LNCaP clone FGC (cell line): Measurements from ENCODE around the gene USP2.
A peak's percentile ranks its signal among the peaks of the same experiment; 100 is the strongest.

Experiments used
- DNase-seq: peaks from one replicate; pipeline ENCODE4 v3.0.0-alpha.2; 2011; ENCODE audit warnings: low read depth
- H3K4me3 ChIP-seq: 2 replicates; pipeline ENCODE4 v1.5.1; 2011; ENCODE audit warnings: mild to moderate bottlenecking, low read depth, low read length, control low read depth
- TF ChIP-seq, protein P1 (sequence below): IDR thresholded peaks from 2 replicates; pipeline ENCODE4 v1.5.1; 2012; ENCODE audit warnings: mild to moderate bottlenecking; ENCODE audit not compliant: control insufficient read depth, insufficient read depth; ENCODE audit errors: extremely low read depth

Gene USP2

DNA sequence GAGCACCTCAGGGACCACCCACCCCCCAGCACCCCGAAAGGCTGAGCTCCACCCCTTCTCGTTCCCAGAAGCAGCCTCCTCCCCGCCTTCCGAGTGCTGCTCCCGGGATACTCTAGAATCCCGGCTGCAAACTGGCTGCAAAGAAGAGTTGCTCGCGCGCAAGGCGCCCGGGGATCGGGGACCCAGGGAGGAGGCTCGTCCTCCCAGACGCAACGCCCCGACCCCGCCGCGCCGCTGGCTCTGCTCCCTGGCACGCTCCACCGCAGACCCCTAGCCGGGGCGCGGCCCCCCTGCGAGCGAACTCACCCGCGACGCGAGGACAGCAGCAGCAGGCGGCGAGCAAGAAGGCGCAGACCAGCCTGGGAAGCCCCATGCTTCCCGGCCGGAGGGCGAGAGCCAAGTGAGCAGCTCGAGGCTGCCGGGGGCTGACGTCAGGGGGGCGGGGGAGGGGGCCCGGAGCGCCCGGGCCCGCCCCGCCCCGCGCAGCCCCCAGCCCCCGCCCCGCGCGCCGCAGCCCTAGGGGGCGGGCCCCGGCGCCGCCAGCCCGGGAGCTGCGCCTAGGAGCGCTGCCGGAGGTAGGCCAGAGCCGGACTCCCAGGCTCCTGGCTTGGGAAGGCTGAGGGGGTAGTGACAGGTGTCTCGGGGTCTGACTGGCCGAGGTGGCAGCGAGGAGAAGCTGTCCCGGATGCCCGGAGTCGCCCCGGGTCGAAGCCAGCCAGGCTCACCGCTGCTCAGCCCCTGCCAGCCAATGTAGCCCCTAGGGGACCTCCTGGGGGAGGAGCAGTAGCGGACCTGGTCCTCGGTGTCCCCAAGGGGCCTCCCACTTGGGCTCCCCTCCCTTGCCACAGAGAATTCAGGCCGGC, 64.5 kb downstream of the USP2 start, which contains the start of gene MCAM:
Gene MCAM (minus strand): TSS at position 402 of the 863 bp plus-strand sequence. CDS start 29 bp downstream, at position 373.
- DNase-seq, result no peak
- peak within 1 kb of the TSS; percentile 32 for H3K4me3 ChIP-seq
- TF ChIP-seq, protein P1, sequence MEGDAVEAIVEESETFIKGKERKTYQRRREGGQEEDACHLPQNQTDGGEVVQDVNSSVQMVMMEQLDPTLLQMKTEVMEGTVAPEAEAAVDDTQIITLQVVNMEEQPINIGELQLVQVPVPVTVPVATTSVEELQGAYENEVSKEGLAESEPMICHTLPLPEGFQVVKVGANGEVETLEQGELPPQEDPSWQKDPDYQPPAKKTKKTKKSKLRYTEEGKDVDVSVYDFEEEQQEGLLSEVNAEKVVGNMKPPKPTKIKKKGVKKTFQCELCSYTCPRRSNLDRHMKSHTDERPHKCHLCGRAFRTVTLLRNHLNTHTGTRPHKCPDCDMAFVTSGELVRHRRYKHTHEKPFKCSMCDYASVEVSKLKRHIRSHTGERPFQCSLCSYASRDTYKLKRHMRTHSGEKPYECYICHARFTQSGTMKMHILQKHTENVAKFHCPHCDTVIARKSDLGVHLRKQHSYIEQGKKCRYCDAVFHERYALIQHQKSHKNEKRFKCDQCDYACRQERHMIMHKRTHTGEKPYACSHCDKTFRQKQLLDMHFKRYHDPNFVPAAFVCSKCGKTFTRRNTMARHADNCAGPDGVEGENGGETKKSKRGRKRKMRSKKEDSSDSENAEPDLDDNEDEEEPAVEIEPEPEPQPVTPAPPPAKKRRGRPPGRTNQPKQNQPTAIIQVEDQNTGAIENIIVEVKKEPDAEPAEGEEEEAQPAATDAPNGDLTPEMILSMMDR, result no peak

DNA sequence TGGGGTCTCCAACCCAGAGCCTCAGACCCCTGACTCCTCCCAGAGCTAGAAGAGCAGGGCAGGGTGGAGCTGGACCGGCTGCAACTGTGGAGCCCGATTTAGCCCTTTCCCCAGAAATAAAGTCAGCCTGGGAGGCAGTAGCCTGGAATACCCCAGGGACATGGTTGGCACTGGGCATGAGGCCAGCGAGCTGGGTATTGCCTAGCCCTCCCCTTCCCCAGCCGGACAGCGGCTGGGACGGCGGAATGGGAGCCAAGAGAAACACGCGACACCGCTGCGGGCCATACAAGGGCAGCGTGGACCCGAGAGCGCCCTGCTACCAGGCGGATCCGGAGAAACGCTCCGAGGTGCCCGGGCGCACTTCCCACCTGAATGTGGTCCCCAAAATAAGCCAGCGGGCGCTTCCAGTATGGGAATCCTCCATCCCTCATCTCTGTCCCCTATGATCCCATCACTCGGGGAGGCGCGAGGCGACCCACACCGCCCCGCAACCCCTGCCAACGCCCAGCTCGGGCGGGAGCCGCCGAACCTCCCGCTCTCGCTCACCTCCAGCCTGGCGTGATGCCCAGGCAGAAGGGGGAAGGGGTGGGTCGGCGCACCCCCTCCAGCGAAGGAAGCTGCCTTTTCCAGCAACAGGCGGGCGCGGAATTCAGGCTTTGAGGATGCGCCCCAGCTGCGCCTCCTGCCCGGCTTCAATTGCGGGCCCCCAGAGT, 65.3 kb downstream of the USP2 start:
- TF ChIP-seq, protein P1, result no peak
- H3K4me3 ChIP-seq, result peak overlapping the region; percentile 32
- no peak for DNase-seq

DNA sequence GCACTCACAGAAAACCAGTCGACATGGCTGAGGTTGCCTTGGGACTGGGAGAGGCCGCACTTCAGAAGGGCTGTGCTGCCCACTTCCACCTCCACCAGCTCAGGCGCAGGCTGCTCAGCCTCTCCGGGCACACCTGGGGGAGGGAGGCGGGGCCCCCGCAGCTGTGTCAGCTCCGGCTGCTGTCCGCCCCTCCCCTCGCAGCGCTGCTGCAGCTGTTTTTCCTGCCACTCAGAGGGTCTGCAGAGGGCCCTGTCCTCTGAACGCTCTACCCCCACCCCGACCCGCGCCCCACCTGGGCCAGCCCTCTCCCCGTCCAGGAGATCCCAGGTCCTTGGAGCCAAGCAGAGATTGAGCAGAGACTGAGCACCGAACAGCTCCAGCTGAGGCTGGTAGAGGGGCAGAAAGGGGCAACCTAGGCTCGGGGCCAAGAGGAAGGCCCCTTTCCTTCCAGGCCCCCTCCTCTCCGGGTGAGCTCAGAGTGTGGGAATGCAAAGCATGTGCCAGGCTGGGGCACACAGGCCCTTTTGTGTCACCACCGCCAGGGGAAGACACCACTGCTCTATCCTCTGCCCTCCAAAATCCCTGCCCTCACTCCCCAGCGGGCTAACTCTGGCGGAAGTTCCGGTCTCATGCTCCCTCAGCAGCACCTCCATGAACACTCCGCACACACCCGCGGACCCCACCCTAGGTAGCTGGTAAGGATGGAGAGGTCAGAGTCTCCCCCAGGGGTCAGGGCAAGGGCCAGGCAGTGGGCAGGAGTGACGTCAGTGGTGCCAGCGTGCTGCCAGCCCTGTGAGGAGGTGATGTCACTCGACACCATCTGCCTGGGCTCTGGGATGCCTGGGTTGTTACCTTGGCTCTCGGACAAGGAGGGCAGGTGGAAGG, 66.1 kb downstream of the USP2 start:
- TF ChIP-seq, protein P1, result no peak
- no peak overlapping the region; the same call in 1 of the 2 replicates for H3K4me3 ChIP-seq
- DNase-seq, result no peak

DNA sequence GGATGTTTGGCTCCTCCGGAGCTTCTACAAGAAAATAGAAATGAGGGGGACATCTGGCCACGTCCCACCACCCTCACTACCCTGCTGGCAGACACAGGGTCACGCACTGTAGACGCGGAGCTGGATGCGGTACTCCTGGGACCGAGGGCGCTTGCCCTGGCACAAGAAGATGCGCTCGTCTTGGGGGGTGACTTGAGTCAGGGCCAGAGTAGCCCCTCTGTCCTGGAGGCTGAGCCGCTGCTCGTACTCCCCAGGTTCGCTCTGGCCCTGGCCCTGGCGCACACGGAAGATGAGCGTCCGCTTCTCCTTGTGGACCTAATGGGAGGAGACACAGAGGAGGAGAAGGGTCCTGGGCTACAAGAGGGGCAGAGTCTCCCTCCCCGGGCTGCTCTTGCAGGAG, 66.8 kb downstream of the USP2 start:
- H3K4me3 ChIP-seq, result no peak overlapping the region

DNA sequence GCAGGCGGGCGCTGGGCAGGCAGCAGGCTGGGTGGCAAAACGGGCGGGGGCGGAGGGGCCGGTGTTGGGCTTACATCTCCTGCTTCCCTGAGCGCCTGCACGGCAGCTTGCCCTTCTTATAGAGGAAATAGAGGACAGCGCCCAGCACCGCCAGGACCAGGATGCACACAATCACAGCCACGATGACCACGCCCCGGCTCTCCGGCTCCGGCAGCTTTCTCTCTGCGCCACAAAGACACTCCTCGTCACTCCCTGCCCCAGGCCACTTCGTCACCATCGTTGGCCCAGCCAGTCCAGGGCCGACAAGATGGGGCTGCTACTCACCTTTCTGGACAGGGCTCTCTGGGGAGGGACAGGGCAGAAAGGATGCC, 70.8 kb downstream of the USP2 start:
- H3K4me3 ChIP-seq, result no peak overlapping the region
- TF ChIP-seq, protein P1, result no peak
- DNase-seq, result no peak

More for the DNA sequence above, 66.8 kb downstream of the USP2 start:
- DNase-seq, result no peak
- TF ChIP-seq, protein P1, result no peak

DNA sequence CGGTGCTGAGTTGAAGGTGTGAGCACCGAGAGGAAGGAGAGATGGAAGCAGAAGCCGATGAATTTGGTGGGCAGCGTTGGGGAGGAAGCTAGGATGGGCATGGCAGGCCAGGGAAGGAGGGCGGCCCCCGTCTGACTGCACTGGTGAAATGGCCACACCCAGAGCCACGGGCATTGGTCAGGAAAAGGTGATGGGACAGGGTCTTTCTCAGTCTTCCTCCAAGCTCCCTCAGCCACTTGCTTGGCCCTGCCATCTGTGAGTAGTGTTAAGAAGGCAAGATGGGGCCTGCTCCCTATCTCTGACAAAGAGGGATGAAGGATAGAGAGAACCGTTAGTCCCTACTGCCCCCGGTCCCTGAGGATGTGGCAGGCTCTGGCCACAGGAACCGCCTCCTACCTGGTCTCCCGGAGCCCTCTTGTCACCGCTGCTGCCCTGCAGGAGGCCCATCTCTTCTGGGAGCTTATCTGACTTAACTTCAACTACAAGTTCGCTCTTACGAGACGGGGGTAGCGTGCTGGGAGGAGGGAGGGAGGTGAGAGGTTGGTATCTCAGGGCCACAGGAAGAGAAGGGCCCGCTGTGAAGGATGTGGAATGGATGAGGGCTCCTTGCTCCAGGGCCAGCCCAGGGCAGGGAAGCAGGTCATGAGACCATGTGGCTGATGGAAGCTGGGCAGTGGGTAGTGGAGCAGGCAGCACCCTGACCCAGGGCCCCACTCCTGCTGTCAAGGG, 71.4 kb downstream of the USP2 start:
- no peak overlapping the region for H3K4me3 ChIP-seq
- TF ChIP-seq, protein P1, result no peak
- no peak for DNase-seq
